AG09319 (cell line): Measurements from ENCODE around the gene IRF6.
A peak's percentile ranks its signal among the peaks of the same experiment; 100 is the strongest.

ENCODE experiments used
- DNase-seq: peaks from one replicate; pipeline ENCODE4 v3.0.0-alpha.2; 2010; ENCODE audit warnings: low read depth; ENCODE audit errors: extremely low read depth
- TF ChIP-seq, protein P1 (sequence below): IDR thresholded peaks from 2 replicates; pipeline ENCODE4 v1.5.1; 2011; ENCODE audit warnings: low read depth, mild to moderate bottlenecking, inconsistent platforms, low read length, moderate library complexity

The IRF6 gene

DNA sequence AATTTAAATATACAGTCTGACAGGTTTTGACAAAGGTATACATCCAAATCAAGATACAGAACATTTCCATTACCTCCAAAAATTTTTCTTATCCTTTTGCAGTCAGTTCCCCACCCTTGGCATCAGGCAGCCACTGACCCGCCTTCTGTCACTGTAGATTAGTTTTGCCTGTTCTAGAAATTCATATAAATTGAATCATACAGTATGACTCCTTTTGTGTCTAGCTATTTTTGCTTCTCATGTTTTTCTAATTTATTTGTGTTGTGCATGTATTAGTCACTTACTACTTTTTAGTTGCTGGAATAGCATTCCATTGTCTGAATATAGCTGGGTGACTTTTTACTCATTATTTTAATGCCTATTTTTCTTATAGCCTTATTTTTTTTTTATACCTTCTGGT is 25.7 kb upstream of the IRF6 start:
- TF ChIP-seq, protein P1, sequence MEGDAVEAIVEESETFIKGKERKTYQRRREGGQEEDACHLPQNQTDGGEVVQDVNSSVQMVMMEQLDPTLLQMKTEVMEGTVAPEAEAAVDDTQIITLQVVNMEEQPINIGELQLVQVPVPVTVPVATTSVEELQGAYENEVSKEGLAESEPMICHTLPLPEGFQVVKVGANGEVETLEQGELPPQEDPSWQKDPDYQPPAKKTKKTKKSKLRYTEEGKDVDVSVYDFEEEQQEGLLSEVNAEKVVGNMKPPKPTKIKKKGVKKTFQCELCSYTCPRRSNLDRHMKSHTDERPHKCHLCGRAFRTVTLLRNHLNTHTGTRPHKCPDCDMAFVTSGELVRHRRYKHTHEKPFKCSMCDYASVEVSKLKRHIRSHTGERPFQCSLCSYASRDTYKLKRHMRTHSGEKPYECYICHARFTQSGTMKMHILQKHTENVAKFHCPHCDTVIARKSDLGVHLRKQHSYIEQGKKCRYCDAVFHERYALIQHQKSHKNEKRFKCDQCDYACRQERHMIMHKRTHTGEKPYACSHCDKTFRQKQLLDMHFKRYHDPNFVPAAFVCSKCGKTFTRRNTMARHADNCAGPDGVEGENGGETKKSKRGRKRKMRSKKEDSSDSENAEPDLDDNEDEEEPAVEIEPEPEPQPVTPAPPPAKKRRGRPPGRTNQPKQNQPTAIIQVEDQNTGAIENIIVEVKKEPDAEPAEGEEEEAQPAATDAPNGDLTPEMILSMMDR, result no peak
- no peak for DNase-seq

DNA sequence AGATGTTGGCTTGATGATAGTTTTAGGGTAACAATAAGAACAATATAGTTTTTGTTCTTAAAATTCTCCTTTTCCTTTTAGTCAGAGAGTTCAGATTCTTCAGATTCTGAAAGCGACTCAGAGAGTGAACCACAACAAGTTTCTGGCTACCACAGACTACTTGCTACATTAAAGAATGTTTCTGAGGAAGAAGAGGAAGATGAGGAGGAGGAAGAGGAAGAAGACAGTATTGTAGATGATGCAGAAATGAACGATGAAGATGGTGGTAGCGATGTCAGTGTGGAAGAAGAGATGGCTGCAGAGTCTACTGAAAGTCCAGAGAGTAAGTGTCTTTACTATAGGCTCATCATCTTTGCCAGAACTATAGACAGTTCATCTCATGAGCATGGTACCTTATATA is 24.8 kb upstream of the IRF6 start:
- DNase-seq, result no peak
- TF ChIP-seq, protein P1, result no peak

DNA sequence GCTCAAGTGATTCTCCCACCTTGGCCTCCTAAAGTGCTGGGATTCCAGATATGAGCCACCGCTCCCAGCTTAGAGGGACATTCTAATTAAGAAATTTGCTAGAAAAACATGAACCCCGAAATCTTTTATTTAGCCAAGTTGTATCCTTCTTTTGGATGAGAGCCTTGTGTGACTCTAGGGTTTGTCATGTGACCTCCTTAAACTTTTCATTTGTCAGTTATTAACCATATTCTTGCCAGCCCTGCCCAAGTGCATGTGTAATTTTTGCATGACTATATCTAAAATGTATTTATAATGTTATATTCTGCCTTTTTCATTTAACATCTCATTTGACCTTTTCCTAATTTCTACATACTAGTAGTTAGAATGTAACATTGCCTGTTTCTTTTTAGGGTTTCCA is 23.8 kb upstream of the IRF6 start:
- no peak for DNase-seq
- TF ChIP-seq, protein P1, result no peak

DNA sequence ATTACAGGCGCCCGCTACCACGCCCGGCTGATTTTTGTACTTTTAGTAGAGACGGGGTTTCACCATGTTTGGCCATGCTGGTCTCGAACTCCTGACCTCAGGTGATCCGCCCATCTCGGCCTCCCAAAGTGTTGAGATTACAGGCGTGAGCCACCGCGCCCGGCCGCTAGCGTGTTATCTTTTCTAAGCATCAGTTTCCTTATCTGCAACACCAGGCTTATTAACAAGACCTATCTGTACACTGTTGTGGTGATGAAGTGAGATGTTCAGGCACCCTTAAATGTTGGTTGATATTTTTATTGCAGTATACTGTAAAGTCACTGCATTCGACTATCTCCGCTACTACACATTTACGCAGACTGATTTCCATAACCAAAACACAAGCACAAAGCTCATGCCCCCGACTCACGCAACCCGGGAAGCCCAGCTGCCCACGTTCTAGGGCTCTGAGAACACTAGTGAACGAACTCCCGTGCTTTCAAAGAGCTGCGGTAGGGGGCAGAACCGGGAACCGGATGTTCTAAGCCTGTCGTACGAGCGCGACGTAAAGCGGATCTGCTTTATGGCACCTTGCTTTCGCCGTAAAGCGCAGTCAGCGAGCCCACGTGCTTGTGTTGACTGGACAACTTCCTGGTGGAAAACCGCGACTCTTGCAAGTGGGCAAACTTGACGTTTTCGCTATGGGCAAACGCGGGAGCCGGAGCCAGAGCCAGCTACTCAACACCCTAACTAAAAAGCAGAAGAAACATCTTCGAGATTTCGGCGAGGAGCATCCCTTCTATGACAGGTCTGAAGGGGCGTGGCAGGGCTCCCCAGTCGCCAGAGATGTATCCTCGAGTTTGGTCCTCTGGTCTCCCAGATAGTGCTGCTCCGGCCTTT is 21.7 kb upstream of the IRF6 start, which contains the start of gene UTP25:
UTP25 (plus strand) TSS at position 589 of the 879 bp plus-strand sequence; CDS start at position 681, 92 bp downstream.
- peak; percentile 91 for DNase-seq
- TF ChIP-seq, protein P1, result peak; percentile 81

DNA sequence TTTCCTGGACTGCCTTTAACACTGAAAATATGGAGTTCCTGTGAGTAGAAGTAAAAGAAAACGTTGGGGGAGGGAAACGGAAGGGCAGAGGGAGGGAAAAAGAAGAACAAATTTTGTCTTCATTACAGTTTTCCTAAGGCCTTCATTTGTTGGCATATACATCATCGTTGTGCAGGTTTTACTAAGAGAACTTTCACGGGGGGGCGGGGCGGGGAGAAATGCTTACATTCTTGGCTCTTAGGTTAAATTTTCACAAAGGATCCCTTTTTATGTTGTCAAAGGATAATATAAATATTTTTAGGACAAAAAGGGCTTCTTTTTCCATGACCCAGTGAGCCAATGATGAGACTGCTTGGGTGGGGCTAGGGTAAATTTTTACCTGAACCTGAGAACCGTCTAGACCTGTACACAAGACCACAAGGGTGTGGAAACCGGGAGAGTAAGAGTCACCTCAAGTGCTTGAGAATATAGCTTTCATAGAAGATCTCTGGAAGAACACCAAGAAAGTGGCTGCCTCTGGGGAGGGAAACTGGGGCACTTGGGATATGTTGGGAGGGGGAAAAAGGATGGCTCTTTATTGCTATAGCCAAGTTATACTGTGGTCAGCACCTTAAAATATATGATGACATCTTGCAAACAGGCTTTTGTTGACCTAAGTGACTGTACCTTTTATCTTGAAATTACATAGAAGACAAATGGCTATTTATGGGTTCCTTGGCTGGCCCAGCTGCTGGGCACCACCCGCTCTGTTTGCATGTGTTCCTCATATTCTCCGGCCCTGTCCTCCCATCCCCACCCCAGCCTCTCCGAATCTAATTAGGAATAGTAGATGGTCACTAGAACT is 19.9 kb upstream of the IRF6 start:
- DNase-seq, result no peak
- TF ChIP-seq, protein P1, result no peak

DNA sequence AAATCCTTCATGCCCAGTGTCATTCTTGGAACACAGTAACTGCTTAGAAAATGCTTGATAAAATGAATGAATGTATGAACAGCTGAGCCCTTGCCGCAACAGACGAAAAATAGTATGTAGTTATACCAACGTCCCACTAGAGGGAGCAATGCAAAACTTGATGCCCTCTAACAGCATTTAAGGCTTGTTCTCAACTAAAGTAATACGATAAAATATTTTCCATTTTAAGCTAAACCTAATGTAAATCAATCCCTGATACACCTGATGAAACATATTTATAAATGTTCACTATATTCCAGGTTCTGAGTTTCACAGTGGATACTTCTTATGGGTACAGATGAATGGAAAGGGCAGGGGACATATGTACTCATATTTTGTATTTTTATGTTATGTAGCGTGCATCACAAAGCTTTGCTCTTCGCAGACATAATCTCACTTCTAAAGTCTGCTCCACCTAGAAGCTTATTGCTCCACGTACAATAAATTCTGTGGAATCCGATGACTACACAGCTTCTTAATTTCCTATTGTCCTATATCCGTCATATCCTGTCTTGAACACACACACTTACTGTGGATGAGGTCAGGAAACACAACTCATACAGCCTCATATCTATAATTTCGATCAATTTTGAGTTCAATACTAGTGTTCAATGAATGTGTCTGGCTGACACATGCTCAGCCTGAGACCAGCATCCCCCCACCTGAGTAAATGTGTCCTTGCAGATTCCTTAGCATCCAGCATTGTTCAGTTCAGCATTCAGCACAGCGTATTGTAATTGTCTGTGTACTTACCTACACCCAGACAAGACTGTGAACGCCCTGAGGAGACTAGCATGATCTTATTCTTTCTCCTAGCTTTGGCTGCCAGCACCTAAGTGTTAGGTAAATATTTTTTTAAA is 17.4 kb upstream of the IRF6 start:
- no peak for DNase-seq
- TF ChIP-seq, protein P1, result peak; percentile 72
